Right lobe of liver (tissue), 4 donors: ENCODE measurements around the gene C11orf42.
"Not testable (repeated sequence)": the region's sequence is repeated elsewhere in the genome, so short reads cannot be mapped to it uniquely, and the experiment has no call there.

Source experiments
- CTCF ChIP-seq, 4 donors: fragments of 200-600 bp in 3 of 4; fragments of 450-650 bp in 1 of 4; IDR thresholded peaks; one replicate each; pipeline versions ENCODE4 v1.5.1 to v1.8.0; 2016 to 2022; ENCODE audit warnings: antibody characterized with exemption in 4 of 4, mild to moderate bottlenecking in 2 of 4
- POLR2A ChIP-seq: fragments of 450-650 bp; IDR thresholded peaks from one replicate; pipeline ENCODE4 v1.6.1; 2017; ENCODE audit warnings: antibody characterized with exemption, mild to moderate bottlenecking
- donor health status: DM: no; HTN: no; CAD: no.
- donor health status: DM: no; HTN: no; CAD: no.
- donor health status: DM: no; HTN: yes; CAD: no.

GRCh38 chr11:6248897-6249296, 43.5 kb downstream of the C11orf42 start:
- not testable (repeated sequence) for TF ChIP-seq POLR2A; CTCF (IDR thresholded peaks at IDR 0.05)
